K562 (cell line): ENCODE results near the gene NBPF6. TPM values are rescaled to one million over a fixed set of nuclear protein-coding genes. Genes with fewer than 3 reads are reported as not detected.
"Not testable (repeated sequence)": the region's sequence is repeated elsewhere in the genome, so short reads cannot be mapped to it uniquely, and the experiment has no call there.

Experiments
- ATAC-seq: fragments of 200-7000 bp; cut with Tn5 transposase; 3 replicates; pipeline ENCODE4 v1.9.1; 2020; ENCODE audit warnings: moderate library complexity
- BruUV-seq: library from RNA; stranded (reverse); fragments of 400-500 nt; replicated peaks from 2 replicates; lab custom pipeline; 2021; lab: Mats Ljungman, UMichigan
- CTCF ChIA-PET: fragments of 300-600 bp; formaldehyde crosslinking; extraction: SDS; loops from one replicate; lab custom pipeline; 2021; ENCODE audit warnings: low intra/inter-chr PET ratio; lab: Yijun Ruan, JAX
- POLR2A ChIA-PET: fragments of 300-600, 350-650 bp; sonication (Branson Sonifier 250); formaldehyde crosslinking; extraction: SDS; loops from one replicate; lab custom pipeline; 2021; ENCODE audit warnings: antibody characterized with exemption, inconsistent platforms; lab: Yijun Ruan, JAX
- DNase-seq, 4 experiments: peaks; one replicate each; pipeline versions ENCODE4 v3.0.0 to v3.0.0-alpha.2; 2011 to 2018; ENCODE audit warnings: low spot score in 3 of 4, mixed read lengths in 3 of 4; ENCODE audit errors: extremely low read depth in 1 of 4
- FAIRE-seq: peaks from 2 replicates; lab custom pipeline; 2011; peaks lifted over from hg19 to GRCh38; lab: Jason Lieb, UNC
- H2AFZ ChIP-seq: 2 replicates; pipeline ENCODE4 v1.6.0; 2011; ENCODE audit warnings: low read depth, low read length, control low read depth, inconsistent platforms
- H3K27ac ChIP-seq: fragments of 200-600 bp; 3 replicates; pipeline ENCODE4 v1.8.0; 2011; ENCODE audit warnings: low read depth, mild to moderate bottlenecking, control low read depth, inconsistent platforms, low read length, moderate library complexity, mixed read lengths; ENCODE audit errors: extremely low read depth
- H3K27me3 ChIP-seq, 2 experiments: fragments of 300-600 bp in 1 of 2; 2 replicates in 1 of 2; 3 replicates in 1 of 2; pipeline versions ENCODE4 v1.6.0 to v1.8.0; 2011; ENCODE audit warnings: inconsistent platforms in 2 of 2, low read length in 2 of 2, mild to moderate bottlenecking in 1 of 2, mixed read lengths in 1 of 2, moderate library complexity in 1 of 2; ENCODE audit not compliant: control insufficient read depth in 2 of 2, insufficient read depth in 2 of 2
- H3K36me3 ChIP-seq: fragments of 300-600 bp; 3 replicates; pipeline ENCODE4 v1.8.0; 2011; ENCODE audit warnings: mild to moderate bottlenecking, low read length, inconsistent platforms; ENCODE audit not compliant: control insufficient read depth, insufficient read depth
- H3K4me1 ChIP-seq, 2 experiments: fragments of 200-600 bp in 1 of 2; replicated peaks in 1 of 2; 2 replicates in 1 of 2; 3 replicates in 1 of 2; pipeline versions ENCODE4 v1.5.1 to v1.8.0; 2011; ENCODE audit warnings: inconsistent platforms in 2 of 2, low read length in 2 of 2, mild to moderate bottlenecking in 1 of 2, mixed read lengths in 1 of 2, moderate library complexity in 1 of 2; ENCODE audit not compliant: control insufficient read depth in 2 of 2, insufficient read depth in 2 of 2
- H3K4me2 ChIP-seq: 2 replicates; pipeline ENCODE4 v1.6.1; 2011; ENCODE audit warnings: low read length, control low read depth, inconsistent platforms, mixed read lengths; ENCODE audit not compliant: insufficient read depth
- H3K4me3 ChIP-seq: fragments of 200-600 bp; sonication (generic), shearing (Covaris generic); 2 replicates; pipeline ENCODE4 v1.5.1; 2016; ENCODE audit warnings: control low read depth, inconsistent platforms
- H3K79me2 ChIP-seq: fragments of 200-600 bp; 3 replicates; pipeline ENCODE4 v1.8.0; 2011; ENCODE audit warnings: low read length, inconsistent platforms; ENCODE audit not compliant: control insufficient read depth, insufficient read depth
- H3K9ac ChIP-seq, 2 experiments: 2 replicates each; pipeline versions ENCODE4 v1.6.0 to v1.6.1; 2011; ENCODE audit warnings: low read depth in 2 of 2, low read length in 2 of 2, control low read depth in 1 of 2, inconsistent platforms in 1 of 2, mild to moderate bottlenecking in 1 of 2, mixed read lengths in 1 of 2; ENCODE audit not compliant: insufficient read depth in 1 of 2
- H3K9me1 ChIP-seq: one replicate; pipeline ENCODE4 v1.6.0; 2011; ENCODE audit warnings: inconsistent platforms, mild to moderate bottlenecking, low read length, moderate library complexity; ENCODE audit not compliant: control insufficient read depth, insufficient read depth
- H3K9me3 ChIP-seq: replicated peaks from 2 replicates; pipeline ENCODE4 v1.5.1; 2011; ENCODE audit warnings: low read depth, low read length, inconsistent platforms; ENCODE audit not compliant: control insufficient read depth, insufficient read depth
- H4K20me1 ChIP-seq: replicated peaks from 2 replicates; pipeline ENCODE4 v1.6.1; 2011; ENCODE audit warnings: low read length, inconsistent platforms, mixed read lengths; ENCODE audit not compliant: control insufficient read depth, insufficient read depth
- WGBS: fragments of 100-300 bp; shearing (Covaris generic); methylation state at CpG from one replicate; pipeline ENCODE4 v1.1.6; 2016; ENCODE audit warnings: low coverage, mixed read lengths; ENCODE audit not compliant: insufficient coverage; ENCODE audit errors: missing lambda C conversion rate; 5-methylcytosine and 5-hydroxymethylcytosine counted together
- in situ Hi-C: fragments of 300-500 bp; cut with MboI; formaldehyde crosslinking; loops from 4 replicates; pipeline ENCODE4 v1.15.0; 2018; ENCODE audit warnings: inconsistent platforms, mixed read lengths
- intact Hi-C: fragments of 100-400 bp; cut with micrococcal nuclease; formaldehyde crosslinking; loops from 2 replicates; pipeline ENCODE4 v1.14.2; 2022
- polyA plus RNA-seq, 8 experiments: library from polyadenylated mRNA; depleted of rRNA in 4 of 8; stranded (reverse) in 5 of 8; unstranded in 3 of 8; fragments of >200 nt; fragmentation: Nextera tagmentation in 2 of 8; fragmentation: Illumina TruSeq in 1 of 8; extraction: Ambion mirVana in 2 of 8; extraction: Trizol in 1 of 8; gene quantifications; 2 replicates each; pipeline versions ENCODE4 v1.2.1 to v1.2.3, GENCODE V29; 2011 to 2014; ENCODE audit warnings: inconsistent platforms in 1 of 8, missing spikeins in 1 of 8
- total RNA-seq, 7 experiments: library from RNA; depleted of rRNA in 6 of 7; stranded (reverse); fragments of >200 nt in 6 of 7; fragmentation: Illumina TruSeq in 2 of 7; extraction: Trizol in 2 of 7; gene quantifications; 2 replicates each; pipeline versions ENCODE4 v1.2.1 to v1.2.3, GENCODE V29; 2011 to 2021; ENCODE audit warnings: low replicate concordance in 1 of 7

NBPF6 gene
- total and polyA plus RNA-seq, 9 of the 15 experiments (the other 6 are each of a cell fraction or from before 2014, with no cell fraction given) = 2.7 to 10.0 (median 6.0) TPM

- ATAC-seq, intact Hi-C loops, FAIRE-seq, H3K9me1 ChIP-seq, H3K27ac ChIP-seq, BruUV-seq, H3K27me3 ChIP-seq, H3K9me3 ChIP-seq, H3K9ac ChIP-seq, H2AFZ ChIP-seq, H3K36me3 ChIP-seq, H4K20me1 ChIP-seq, H3K4me1 ChIP-seq, DNase-seq, POLR2A ChIA-PET, H3K79me2 ChIP-seq, H3K4me3 ChIP-seq, H3K4me2 ChIP-seq, CTCF ChIA-PET: not testable (repeated sequence)
- in situ Hi-C loops = loop anchor here (25.0 kb wide), 1 partner anchor 96 kb away; no protein-coding TSS in a partner anchor
- no CpG with 5 or more reads among the region's 3 CpGs for WGBS
Observed at GRCh38 chr1:108433404-108433803, 16.7 kb upstream of the NBPF6 start.

GRCh38 chr1:108438536-108438935 lies 11.6 kb upstream of the NBPF6 start:
- H3K9me3 ChIP-seq, H3K27ac ChIP-seq, CTCF ChIA-PET, intact Hi-C loops, H3K79me2 ChIP-seq, POLR2A ChIA-PET, H3K36me3 ChIP-seq, H3K4me2 ChIP-seq, H4K20me1 ChIP-seq, ATAC-seq, BruUV-seq, DNase-seq, H2AFZ ChIP-seq, FAIRE-seq, H3K4me1 ChIP-seq, H3K27me3 ChIP-seq, H3K9ac ChIP-seq, H3K4me3 ChIP-seq, H3K9me1 ChIP-seq: not testable (repeated sequence)
- in situ Hi-C loops = loop anchor here (25.0 kb wide), 1 partner anchor 101 kb away; no protein-coding TSS in a partner anchor

- H3K9ac ChIP-seq, H3K9me1 ChIP-seq, DNase-seq, CTCF ChIA-PET, H3K27ac ChIP-seq, H2AFZ ChIP-seq, BruUV-seq, intact Hi-C loops, FAIRE-seq, H3K79me2 ChIP-seq, ATAC-seq, H3K4me2 ChIP-seq, H3K4me3 ChIP-seq, H4K20me1 ChIP-seq, H3K27me3 ChIP-seq, POLR2A ChIA-PET, H3K9me3 ChIP-seq, H3K36me3 ChIP-seq, H3K4me1 ChIP-seq: not testable (repeated sequence)
- in situ Hi-C loops = loop anchor here (25.0 kb wide), 1 partner anchor 242 kb away; the partner anchor contains the start of gene SLC25A24
- no CpG with 5 or more reads among the region's 2 CpGs for WGBS
Observed at GRCh38 chr1:108454521-108454920, 4.4 kb downstream of the NBPF6 start.

GRCh38 chr1:108458661-108459060 lies 8.5 kb downstream of the NBPF6 start:
- peak; percentile 83 for ATAC-seq
- H3K27me3 ChIP-seq, H3K9ac ChIP-seq, CTCF ChIA-PET, DNase-seq, H4K20me1 ChIP-seq, H3K4me2 ChIP-seq, FAIRE-seq, H3K4me1 ChIP-seq, H3K9me3 ChIP-seq, BruUV-seq, intact Hi-C loops, POLR2A ChIA-PET, H3K4me3 ChIP-seq, H3K9me1 ChIP-seq, H2AFZ ChIP-seq, H3K27ac ChIP-seq, H3K36me3 ChIP-seq, H3K79me2 ChIP-seq: not testable (repeated sequence)
- no CpG with 5 or more reads among the region's 2 CpGs for WGBS
- in situ Hi-C loops = loop anchor here (25.0 kb wide), 1 partner anchor 246 kb away; the partner anchor contains the start of gene SLC25A24
